Activated CD4-positive, CD25-positive, alpha-beta regulatory T cell treated with anti-CD3 and anti-CD28 coated beads, Interleukin-2, amount 50 U/mL, for 24 hours (primary cell): ENCODE data around the gene STUM.
"Not testable (repeated sequence)": the region's sequence is repeated elsewhere in the genome, so short reads cannot be mapped to it uniquely, and the experiment has no call there.

ENCODE experiments used
- ATAC-seq, 2 donors: fragments of 150-1000 bp; cut with Tn5 transposase; one replicate each; pipeline ENCODE4 v1.10.0; 2021; ENCODE audit warnings: mild to moderate bottlenecking in 1 of 2, moderate library complexity in 1 of 2

Gene STUM

DNA sequence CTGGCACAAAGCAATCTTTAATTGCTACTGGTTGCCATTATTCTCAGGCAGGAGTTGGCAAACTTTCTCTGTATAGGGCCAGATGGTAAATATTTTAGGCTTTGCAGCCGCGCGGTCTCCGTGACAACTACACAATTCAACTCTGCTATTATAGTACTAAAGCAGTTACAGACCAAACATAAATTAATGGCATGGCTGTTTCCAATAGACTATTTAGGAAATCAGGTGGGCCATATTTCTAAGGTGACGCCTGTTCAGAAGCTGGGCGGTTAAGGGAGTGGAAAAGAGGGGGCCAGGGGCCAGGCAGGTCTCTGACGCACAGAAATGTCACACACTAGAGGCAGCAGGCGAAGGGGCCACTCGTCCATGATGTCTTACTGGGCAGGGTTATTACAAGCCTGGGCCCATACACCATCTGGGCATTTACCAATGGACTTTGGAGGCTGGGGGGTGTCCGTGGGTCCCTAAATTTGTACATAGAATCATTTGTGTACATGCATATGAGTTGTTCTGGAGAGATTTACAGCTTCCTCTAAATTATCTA lies 80.1 kb downstream of the STUM start:
- ATAC-seq: no peak

DNA sequence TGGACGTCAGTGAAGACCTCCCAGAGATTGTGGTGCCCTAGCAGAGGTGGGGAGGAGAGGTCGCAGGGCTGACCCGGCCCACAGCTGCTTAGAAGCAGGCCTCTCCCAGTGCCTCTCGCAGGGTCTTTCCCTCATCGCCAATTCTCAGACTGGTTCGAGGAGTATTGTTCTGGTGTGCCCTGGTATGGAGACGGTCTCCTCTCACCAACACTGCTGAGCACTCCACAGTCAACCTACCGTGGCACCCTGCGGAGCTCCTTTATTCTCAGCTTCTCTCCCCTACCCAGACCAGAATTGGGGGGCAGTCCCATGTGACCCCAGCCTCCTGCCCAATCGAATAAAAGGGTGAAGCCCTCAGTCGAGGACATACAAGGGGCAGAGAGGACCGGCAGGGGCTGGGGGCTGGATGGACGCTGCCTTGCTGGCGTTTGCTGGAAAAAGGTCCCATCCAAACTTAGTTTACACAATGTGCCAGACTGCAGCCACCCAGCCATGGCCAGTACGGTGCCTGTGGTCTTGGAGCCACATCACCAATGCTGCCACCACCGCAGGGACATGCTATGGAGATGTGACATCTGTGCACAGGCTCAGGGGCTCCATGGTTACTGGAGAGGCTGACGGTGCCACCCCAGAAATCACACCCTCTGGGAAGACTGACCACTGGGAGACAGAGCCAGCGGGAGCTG lies 80.8 kb downstream of the STUM start:
- ATAC-seq: no peak

DNA sequence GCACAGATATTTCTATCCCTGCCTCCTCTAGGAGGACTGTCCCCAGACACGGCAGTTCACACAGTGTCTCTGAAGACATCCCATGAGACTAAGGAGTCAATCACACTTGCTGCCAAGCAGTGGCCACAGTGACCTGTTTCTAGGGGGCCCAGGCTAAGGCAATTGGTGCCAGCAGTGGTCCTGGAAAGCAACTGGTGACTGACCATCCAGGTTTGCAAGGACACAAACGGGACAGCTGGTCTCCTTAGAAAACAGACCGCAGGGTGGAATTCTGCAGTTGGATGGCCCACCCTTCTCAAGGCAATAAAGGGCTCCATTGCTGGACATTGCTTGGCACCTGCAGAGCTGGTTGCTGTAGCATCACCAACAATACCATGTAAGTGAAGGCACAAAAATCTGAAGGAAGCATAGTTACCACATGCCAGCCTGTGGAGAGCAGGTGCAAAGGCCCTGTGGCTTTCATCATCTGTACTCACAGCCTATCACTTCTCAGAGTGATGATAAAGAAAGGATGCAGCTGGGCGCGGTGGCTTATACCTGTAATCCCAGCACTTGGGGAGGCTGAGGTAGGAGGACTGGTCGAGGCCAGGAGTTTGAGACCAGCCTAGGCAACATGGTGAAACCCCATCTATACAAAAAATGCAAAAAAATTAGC lies 81.5 kb downstream of the STUM start:
- no peak for ATAC-seq

DNA sequence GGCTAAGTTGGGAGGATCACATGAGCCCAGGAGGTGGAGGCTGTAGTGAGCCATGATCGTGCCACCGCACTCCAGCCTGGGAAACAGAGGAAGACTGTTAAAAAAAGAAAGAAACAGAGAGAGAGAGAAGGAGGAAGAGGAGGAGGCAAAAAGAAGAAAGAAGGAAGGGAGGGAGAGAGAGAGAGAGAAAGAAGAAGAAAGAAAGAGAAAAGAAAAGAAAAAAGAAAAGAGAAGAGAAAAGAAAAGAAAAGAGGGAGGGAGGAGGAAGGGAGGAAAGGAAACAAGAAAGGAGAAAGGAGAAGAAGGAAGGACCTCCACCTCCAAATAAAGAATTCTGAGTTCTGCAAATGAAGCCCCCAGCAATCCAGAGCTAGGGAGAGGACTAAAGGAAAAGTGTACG lies 82.0 kb downstream of the STUM start:
- ATAC-seq: no peak

DNA sequence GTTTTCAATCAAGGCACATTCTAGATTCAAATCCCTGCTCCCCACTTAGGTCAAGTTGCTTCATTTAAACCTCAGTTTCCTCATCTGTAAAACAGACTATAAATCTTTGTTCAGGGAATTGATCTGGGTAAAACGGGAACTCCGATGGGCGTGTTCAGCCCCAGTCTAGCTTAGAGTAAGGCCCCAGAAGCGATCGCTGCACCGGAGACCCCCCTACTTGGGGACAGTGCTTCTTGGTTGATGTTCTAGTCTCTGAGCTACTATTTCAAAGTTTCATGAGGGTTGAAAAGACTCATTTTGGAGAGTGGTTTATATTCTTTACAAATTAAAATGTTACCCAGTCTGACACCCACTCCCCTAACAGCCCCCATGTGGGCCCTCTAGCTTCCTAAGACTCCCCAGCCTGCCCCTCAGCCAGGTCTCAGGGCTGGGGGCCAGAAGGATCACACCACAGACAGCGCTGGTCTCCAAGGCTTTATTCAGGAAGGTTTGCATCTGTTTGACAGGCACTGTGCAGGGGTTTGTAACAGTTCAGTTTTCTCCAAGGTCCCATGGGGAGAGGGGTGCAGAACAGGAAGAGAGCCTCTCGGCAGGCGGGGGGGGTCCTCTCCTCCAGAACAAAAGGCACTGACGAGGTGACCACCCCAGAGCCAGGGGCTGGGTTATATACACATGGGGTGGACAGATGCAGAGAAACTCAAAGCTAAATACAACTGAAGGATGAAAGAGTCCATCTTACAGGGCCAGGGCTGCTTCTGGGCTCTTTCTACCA lies 82.9 kb downstream of the STUM start:
- no peak for ATAC-seq

DNA sequence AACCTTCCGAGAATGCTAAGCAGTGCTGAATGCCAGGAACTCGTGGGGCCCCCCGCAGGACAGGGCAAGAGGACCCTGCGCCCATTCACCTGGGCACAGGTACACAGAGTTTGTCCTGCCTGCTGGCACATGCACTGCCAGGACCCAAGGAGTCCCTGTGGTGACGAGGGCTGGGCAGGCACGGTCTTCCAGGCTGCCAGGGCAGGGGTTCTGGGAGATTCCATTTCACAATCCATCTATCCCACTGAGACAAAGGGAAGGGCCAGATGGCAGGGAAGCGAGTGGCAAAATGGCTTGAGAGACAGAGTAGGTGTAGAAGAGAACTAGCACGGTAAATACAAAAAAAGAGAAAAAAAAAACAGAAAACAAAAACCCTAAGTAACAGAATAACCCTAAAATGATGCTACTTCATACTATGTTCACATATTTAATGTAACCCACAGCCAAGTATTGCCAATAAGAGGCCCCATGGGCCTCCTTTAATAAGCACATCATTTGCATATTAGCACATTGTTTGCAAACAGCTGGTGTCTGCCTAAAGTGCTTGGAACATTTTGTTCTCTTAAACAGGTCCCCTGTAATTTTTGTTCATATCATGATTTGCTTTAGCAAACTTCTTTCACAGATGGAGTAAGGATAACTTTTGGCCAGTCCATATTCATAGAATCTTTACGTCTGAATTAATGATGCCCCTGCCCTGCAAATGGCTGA lies 83.8 kb downstream of the STUM start:
- ATAC-seq: no peak

DNA sequence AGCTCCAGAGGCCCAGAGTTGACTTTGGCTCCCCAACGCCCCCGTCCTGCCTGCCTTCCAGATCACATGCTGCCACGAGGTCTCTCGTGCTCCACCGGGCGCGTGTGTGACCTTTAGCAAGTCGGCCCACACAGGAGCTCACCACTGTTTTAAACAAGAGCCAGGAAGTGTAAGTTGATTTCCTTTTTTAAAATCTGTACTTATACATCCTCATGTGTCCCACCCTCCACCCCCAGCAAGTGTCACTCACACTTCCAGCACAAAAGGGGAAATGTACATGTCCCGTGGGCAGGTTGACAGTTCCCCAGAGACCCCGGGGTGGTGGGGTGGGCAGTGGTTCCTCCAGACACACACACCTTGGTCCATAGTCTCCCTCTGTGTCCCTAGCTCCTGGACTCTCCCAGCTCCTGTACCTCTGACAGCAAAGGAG lies 84.4 kb downstream of the STUM start:
- peak in 1 of 2 donors; percentile 18 for ATAC-seq

DNA sequence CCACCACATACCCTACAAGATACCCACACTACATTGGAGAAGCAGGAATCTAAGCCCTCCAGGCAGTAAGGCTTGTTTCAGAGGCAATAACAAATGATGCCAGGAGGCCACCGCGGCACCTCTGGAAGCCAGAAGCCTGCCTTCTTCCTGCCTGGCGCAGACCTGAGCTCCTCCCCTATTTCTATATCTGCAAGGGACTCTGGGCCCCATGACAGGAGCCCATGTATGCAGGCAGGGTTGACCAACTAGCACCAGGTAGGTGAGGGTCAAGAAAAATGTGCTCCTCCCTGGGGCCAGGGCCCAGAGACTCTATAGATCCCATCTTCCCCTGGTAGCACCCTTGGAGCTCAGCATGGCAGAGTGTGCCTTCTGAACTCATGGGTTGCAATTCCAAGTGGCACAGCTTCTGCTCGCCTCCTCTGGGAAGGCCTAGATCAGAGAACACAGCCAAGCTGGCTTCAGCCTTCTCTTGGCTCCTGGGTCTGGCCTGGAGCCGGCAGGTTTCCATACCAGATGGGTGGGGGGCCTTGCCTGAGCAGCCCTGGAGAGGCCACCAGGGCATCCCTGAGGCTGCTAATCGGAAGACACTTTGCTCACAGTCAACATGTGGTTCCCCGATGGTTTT lies 85.1 kb downstream of the STUM start:
- ATAC-seq: peak; percentile 3 to 9

DNA sequence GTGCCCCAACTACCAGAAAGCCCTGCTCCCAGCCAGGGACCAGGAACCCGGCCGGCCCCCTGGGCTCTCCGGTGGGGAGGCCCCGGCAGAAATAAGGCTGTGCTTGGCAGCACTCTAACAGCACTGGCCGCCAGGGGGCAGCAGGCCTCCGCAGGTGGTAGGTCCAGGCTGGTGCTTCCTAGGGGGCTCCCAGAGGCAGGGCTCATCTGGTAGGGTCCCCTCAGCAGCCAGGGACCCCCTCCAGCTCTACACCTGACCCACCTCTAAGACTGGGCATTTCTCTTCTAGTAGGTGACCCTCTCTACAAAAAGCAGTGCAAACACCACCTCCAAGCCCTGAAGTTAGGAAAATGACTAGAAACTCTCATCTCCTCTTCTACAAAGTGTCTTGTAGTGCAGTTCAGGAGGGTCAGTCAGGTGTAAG lies 85.6 kb downstream of the STUM start:
- peak; percentile 82 for ATAC-seq

DNA sequence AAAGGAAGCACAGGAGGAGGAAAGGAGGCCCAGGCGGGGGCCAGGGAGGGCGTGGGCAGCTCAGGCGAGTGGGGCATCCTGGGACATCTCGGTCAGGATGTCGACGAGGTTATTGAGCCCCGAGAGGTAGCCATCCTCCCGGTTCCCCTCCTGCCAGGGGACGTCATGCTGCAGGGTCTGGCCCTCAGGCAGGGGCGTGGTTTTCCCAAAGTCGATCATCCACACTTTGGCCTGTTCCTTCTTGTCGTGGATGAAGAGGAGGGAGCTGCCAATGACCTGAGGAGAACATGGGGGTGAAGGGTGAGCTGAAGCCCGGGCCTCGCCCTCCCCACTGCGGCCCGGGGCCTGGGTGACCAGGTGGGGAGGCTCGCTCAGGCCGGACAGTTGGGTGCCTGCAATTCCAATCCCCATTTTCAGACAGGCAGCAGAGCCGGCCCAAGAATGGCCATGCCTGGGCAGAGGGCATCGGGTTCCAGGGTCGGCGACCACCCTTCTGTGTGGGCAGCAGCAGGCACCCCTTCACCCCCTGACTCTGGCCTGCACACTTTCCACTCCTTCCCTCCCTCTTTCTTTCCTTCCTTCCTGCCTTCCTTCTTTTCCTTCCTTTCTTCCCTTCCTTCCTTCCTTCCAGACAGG lies 86.2 kb downstream of the STUM start:
- ATAC-seq: no peak

DNA sequence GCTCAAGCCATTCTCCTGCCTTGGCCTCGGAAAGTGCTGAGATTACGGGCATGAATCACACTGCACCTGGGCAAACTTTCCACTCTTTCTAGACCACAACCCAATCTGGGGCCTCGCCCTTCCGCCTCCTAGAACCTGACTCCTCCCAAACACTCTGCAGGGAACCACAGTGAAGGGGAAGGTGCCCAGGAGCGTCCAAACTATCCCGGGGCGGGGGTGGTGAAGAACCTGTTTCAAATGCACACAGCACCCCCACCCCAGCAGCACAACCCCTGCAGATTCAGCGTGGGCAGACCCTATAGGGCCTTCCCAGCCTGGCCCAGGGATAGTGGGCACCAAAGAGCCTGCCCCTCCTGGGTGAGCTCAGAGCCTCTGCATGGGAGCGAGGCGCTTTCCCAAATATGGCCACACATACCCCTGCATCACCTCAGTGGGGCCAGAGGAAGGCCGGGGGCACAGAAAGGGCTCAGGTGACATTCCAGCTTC lies 86.9 kb downstream of the STUM start:
- peak; percentile 52 to 72 for ATAC-seq

DNA sequence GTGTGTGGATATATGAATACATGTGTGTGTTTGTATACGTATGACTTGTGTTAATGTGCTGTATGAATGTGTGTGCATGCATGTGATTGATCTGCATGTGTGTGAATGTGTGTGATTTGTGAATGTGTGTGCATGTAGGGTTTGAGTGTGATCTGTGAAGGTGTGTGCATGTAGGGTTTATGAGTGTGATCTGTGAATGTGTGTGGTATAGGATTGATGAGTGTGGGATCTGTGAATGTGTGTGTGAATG lies 88.2 kb downstream of the STUM start:
- no peak for ATAC-seq

DNA sequence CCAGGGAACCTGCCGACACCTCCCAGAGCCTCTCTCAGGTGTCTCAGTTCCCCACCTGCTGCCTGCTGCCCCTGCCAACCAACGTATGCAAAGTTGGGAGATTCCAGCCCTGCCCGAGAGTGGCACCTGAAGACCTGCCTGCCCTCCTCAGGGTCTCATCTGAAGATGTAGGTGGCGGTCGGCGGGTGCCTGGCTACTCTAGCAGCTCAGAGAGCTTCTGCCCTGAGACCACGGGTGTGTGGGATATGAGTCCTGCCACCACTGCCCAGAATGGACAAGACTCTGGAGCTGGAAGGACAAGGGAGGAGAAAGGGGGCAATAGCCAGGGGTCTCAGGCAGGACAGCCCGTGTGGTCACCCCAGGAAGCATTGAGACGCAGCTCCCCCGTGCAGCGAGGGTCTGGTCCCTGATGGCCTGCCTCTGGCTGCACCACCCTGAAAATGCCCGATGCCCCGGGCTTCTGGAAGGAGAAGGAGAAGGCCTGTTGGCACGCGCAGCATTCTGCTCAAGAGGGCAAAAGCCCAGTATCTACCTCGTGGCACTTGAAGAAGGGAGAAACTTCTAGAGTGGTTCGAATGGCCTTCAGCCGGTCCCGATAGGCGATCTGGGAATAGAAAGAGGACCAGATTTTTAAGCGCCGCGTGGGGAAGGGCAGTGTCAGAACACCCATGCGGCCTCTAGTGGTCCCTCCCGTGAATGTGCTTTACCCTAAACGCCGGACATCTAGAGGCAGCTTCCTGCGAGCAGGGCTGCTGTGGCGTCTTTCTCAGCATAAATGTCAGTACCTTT lies 88.8 kb downstream of the STUM start:
- ATAC-seq: no peak

DNA sequence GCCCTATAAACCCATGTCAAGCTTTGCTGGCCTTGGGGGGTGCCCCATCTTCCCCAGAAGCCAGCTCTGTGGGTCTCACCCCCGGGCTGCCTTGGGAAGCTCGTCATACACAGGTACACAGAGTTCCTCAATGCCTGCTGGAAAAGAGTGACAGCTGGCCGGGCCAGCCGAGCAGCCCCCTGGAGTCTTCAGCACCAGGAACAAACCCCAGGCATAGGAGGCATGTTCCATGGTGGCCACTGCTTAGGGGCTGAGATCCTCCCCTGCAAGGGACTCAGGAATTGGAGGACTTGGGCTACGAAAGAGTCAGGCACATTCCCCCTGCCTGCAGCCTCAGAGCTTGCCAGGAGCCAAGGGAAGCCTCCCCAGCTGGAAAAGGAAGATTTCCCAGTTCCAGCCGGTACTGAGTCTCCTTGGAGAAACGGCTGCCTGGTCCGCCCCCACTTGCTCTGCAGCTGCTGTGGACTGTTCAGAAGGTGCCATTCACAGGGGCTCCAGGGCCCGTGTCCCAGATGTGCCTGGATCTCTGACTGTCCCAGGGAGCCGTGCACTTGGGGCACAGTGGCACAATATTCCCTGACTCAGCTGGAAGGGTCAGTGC lies 89.5 kb downstream of the STUM start:
- no peak for ATAC-seq

DNA sequence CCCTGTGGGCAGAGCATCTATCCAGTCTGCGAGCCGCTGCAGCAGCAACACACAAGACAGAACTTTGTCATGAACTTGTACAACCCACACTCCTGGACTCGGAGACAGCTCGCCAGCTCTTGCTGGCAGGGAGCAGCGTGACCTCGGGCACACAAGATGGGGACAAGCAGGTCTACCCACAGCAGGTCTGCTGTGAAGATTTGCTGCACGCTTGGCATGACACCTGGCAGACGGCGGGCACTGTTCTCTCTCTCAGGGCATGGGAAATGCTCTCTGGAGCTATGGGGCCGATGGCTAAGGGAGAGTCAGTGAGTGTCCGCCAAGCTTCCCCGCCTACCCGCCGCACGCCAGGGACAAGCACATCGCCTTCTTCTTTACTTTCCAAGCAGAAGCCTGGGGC lies 90.0 kb downstream of the STUM start:
- ATAC-seq: no peak

DNA sequence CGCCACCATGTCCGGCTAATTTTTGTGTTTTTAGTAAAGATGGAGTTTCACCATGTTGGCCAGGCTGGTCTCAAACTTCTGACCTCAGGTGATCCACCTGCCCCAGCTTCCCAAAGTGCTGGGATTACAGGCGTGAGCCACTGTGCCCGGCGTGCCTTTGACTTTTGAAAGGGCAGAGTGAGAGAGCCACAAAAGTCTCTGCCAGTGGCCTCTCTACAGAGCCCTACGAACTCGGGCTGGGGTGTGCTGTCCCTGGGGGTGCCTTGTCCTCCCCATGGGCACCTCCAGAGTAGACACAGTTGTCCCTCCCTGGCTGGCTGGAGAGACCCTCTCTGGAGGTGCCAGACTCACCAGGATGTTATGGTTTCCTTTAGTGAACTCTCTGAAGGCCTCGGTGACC lies 90.6 kb downstream of the STUM start:
- not testable (repeated sequence) for ATAC-seq

DNA sequence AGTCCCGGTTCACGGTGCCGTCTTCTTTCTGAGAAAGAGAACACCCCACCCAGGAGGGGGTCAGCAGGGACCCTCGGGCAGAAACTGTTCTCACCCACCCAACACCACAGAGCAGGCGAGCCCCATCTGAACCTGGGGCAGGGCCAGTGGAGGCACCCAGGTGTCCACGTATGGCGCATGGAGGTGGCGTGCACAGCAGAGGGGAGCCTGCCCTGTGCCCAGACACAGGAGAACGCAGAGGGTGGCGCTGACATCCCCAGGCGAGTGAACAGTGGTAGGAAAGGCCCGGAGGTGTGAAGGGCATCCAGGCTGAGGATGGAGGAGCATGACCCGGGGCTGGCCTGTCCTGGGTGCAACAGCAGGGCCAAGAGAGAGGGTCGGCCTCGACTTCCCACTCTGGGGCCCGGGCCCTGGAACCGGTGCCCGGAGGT lies 91.1 kb downstream of the STUM start:
- no peak for ATAC-seq

DNA sequence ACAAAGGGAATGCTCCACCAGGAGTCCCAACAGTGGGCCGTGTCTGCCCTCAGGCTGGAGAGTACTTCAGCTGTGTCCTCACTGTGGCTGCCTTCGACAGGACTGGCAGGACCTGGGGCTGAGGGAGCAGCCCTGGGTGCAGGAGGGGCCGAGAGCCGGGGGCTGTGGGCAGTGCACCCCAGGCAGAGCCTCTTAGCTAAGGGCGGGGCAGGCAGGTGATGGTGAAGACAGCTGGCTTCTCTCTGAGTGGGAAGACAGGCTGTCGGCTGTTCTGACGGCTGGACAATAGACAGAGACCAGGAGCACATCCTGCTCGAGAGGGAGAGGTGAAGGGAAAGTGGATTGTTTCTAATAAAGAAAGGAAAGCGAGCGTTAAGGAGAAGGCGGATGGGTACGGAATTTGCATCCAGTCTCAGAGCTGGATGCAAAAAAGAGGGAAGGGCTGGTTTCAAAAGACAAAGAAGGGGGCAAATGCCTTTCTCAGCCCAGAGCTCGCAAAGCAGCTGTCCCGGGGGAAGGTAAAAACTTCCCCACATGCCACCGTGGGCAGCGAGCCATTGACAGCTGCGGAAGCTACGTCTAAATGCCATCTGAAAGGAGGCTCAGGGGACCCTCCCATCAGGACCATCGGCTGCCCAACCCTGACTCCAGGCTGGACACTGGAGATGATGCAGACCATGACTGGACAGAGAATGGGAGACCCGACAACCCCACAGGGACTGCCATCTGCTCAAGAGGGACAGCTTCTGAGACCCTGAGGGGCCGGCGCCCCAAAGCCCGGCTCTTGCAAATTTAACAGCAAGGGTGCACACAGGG lies 92.0 kb downstream of the STUM start:
- no peak for ATAC-seq

DNA sequence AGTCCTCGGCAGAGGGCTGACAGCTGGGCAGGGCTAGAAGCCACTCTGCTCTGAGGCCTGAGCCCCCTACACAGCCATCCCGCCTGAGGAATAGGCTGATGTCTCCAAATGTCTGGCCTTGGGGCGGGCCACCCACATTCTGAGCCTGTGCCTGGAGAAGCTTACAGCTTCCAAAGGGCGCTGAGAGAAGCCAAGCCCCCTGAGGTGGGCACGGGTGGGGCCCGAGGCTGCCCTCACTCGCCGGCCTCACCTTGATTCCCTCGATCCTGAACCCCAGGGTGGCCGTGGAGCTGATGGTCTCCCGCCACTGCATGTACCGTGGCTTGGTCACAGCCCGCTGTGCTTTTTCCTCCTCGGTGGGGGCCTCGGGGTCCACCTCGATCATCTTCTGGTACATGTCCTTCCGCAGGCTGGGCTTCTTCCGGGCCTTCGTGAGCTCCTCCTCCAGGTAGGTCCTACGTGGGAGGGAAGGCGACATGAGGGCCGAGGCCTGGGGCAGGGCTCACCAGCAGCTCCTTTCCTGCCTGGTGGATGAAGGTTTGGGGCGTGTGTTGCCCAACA lies 93.2 kb downstream of the STUM start:
- ATAC-seq: no peak

DNA sequence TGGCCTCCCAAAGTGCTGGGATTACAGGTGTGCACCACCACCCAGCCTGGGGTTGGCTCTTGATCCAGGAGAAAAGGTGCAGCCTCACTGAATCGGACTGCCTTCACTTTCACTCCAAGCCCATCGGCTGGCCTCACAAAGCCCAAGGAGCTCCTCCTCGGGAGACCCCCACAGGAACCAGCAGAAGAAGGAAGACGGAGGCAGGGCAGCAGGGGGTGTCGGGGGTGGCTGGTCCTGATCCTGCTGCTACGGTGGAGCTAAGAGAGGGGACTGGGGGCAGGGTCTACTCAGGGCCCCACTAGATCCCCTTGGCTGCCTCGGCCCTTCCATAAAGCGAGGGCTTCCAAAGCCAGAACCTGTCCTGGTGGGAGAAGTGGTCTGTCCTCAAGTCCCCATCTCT lies 93.9 kb downstream of the STUM start:
- no peak for ATAC-seq
